OCI-LY3 (cell line): ENCODE results near the gene MOB3B.

Source experiments
- EZH2phosphoT487 ChIP-seq: fragments of 200-600 bp; shearing (Covaris generic); IDR thresholded peaks from 2 replicates; pipeline ENCODE4 v1.6.1; 2018; ENCODE audit warnings: antibody characterized with exemption, mixed run types, low read depth
- TF ChIP-seq, protein P1 (sequence below): fragments of 200-600, 300-600 bp; sonication (generic); IDR thresholded peaks from 2 replicates; pipeline ENCODE4 v1.5.1; 2014; ENCODE audit warnings: antibody characterized with exemption, low read length, low read depth

DNA sequence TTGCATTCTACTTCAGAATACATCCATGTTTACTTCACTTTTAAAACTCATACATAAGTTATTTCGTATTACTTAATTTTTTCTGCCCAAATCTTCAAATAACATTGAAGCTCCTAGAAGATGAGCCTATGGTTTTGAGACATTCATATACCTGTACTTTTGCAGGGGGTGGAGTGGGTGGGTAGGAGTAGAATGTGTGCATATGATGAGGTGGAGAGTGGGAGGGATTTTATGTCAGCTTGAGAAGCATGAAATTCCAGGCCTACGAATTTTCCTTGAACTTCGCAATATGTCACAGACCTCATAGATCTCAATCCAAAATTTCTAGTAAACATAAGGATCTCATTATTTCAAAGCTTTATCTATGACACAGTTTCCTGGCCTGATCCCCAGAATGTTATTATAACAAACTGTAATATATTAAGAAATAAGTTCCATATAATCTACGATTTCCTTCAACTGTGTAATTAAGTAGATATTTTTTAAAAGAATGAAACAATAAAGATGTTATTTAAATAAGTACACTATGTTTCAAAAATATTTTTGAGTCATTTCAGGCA is 19.7 kb upstream of the MOB3B start:
- TF ChIP-seq, protein P1, sequence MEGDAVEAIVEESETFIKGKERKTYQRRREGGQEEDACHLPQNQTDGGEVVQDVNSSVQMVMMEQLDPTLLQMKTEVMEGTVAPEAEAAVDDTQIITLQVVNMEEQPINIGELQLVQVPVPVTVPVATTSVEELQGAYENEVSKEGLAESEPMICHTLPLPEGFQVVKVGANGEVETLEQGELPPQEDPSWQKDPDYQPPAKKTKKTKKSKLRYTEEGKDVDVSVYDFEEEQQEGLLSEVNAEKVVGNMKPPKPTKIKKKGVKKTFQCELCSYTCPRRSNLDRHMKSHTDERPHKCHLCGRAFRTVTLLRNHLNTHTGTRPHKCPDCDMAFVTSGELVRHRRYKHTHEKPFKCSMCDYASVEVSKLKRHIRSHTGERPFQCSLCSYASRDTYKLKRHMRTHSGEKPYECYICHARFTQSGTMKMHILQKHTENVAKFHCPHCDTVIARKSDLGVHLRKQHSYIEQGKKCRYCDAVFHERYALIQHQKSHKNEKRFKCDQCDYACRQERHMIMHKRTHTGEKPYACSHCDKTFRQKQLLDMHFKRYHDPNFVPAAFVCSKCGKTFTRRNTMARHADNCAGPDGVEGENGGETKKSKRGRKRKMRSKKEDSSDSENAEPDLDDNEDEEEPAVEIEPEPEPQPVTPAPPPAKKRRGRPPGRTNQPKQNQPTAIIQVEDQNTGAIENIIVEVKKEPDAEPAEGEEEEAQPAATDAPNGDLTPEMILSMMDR: no peak
- no peak for TF ChIP-seq EZH2phosphoT487
